NCI-H2227 (cell line): Measurements from ENCODE around the gene HSPA1B.
"Not testable (repeated sequence)": the region's sequence is repeated elsewhere in the genome, so short reads cannot be mapped to it uniquely, and the experiment has no call there.

Experiments used
- DNase-seq: peaks from one replicate; lab custom pipeline; 2025; ENCODE audit not compliant: unreplicated experiment; lab: John Stamatoyannopoulos, UW

The HSPA1B gene

DNA sequence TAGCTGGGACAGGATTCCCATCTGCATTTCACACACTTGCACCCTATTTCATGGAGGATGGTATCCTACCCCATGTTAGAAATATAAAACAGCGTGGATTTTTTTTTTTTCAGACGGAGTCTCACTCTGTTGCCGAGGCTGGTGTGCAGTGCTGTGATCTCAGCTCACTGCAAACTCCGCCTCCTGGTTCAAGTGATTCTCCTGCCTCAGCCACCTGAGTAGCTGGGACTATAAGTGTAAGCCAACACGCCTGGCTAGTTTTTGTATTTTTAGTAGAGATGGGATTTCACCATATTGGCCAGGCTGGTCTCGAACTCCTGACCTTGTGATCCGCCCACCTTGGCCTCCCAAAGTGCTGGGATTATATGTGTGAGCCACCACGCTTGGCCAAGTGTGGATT lies 30.2 kb downstream of the HSPA1B start:
- DNase-seq, result not testable (repeated sequence)

DNA sequence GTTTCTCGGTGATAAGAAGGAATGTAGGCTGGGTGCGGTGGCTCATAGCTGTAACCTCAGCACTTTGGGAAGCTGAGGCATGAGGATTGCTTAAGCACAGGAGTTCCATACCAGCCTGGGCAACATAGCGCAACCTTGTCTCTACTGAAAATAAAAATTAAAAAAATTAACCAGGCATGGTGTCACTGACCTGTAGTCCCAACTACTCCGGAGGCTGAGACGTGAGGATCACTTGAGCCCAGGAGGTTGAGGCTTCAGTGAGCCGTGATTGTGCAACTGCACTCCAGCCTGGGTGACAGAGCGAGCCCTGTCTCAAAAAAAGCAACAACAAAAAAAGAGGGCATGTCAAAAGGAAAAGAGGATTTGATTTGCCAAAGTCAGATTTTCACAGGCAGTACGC lies 31.2 kb downstream of the HSPA1B start:
- DNase-seq, result no peak

DNA sequence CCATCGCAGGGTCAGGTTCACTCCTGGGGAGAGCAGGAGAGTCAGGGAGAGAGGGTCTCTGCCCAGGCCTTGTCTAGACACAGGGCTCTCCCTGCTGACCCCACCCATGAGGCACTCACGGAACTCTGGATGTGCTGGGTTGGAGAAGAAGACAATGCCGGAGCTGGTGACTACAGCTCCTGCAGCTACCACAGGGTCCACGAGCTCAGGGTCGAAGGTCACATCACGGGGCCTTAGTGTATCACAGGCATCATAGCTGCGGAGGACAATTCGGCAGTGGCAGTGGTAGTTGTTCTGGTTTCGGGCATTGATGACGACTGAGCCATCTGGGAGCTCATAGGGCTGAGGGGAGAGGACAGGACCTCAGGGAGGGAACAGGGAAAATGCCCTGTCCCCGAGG lies 32.4 kb downstream of the HSPA1B start:
- no peak for DNase-seq

DNA sequence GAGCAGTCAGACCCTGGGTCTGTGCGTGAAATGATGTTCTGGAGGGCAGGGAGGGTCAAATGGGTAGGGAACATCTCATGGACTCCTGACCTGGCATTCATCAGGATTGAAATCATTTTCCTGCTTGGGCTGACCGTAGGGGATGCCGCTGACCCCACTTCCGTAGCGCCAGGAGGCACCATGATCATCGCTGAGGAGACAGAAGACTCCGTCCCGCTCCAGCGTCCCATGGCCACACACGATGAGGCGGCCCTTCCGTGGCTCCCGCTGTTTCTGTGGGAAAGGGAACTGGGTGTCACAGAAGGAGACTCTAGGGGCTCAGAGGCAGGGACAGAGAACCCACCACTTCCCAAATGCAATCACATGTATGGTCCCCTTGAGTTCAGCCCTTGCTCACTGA lies 32.8 kb downstream of the HSPA1B start:
- no peak for DNase-seq

DNA sequence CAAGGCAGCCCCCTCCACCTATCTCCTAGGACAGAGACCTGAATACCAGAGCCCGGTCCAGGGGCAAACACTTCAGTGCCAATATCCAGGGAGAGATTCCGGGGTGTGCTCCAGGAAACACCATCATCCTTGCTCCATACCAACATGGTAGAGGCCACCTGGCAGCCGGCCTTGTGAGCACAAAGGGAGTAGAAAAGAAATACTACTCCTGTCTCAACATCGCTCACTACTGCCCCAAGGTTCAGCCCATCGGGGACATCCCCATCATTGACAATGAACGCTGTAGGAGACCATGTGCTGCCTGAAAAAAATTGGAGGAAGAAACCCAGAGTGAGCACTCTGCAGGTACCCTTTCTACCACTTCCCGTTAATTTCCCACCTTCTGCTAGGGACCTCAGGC lies 33.6 kb downstream of the HSPA1B start:
- DNase-seq, result no peak

DNA sequence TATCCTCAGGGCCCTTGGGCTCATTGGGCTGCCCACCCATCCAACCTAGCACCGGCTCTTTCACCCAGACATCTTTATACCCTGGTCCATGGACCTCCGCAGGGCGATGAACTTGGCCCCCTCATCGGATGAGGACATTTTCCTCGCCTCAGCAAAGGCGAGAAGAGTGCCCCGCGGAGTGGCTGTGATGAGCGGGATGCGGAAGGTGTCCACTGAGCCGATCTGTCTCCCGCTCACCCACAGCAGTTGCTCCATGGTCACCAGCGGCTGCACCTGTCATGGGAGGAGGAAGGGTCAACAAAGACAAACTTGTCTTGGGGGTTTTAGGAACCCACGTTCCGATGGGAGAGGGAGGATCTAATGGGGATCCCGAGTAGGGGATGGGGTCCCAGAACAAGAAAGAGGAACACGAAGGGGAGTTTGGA lies 34.4 kb downstream of the HSPA1B start:
- DNase-seq, result no peak

DNA sequence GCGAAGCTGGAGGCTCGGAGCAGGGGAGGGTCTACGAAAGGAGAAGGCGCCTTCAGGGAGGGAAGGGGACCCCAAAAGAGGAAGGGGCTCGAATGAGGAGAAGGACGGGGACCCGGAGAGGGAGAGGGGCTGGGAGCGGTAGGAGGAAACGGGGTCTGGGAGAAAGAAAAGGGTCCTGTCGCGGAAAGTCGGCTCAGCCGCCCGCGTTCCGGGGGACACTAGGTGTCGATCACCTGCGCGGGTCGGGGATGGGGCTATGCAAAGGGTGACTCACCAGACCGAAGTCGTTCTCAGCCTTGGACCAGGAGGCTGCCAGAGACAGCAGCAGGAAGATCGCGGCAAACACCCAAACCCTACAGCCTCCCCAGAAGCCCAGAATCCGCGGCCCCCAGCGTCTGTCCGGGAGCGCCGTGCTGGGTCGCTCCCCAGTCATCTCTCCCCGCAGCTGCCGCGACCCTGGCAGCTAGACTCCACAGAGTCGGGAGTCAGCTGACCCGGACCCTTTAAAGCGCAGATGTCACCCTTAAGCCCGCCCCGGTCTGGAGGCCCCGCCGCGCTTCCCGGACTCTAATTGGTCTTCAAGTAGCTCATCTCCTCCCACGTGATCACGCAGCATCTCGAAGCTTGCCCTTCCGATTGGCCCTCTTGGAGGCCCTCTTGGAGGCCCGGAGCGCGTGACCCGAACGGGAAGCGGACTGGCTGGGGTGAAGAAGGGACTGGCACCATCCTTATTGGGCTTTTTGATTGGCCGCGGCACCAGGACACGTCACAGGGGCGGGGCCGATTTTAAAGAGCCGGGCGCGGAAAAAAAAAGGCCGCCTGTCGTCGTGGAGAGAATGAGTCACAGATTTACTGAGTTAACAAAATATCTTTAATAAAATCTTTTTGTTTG lies 35.1 kb downstream of the HSPA1B start, which contains the start of gene NEU1:
NEU1 (minus strand) TSS at position 478 of the 892 bp plus-strand sequence; CDS start at position 433, 45 bp downstream.
- DNase-seq, result peak; percentile 100

DNA sequence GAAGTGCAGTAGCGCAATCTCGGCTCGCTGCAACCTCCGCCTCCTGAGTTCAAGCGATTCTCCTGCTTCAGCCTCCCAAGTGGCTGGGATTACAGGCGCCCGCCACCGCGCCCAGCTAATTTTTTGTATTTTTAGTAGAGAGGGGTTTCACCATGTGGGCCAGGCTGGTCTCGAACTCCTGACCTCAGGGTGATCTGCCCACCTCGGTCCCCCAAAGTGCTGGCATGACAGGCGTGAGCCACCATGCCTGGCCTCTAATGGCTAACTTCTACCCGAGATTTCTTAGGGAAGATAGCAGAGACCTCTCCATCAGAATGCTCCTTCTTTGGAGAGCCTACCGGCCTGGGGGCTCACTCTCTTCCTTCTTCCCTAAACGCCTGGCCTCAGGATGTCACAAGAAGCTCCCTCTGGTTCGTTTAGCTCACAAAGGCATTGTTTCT lies 36.6 kb downstream of the HSPA1B start:
- not testable (repeated sequence) for DNase-seq

DNA sequence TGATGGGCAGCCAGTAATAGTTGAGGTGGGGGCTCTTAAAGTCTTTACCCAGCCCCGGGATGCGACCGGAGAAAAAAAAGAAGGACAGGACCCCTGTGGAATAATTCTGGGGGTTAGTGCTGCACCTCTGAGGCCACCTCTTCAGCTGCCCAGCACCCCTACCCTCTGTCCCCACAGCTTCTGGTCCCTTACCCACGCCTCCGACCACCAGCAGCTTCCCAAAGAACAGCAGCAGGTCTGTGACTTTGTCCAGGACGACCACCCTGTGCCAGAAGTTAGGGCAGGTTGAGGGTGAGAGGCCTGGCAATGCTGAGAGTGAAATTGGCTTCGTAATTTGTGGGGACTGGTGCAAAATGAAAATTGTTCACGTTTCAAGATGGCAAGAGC lies 37.3 kb downstream of the HSPA1B start:
- no peak for DNase-seq

DNA sequence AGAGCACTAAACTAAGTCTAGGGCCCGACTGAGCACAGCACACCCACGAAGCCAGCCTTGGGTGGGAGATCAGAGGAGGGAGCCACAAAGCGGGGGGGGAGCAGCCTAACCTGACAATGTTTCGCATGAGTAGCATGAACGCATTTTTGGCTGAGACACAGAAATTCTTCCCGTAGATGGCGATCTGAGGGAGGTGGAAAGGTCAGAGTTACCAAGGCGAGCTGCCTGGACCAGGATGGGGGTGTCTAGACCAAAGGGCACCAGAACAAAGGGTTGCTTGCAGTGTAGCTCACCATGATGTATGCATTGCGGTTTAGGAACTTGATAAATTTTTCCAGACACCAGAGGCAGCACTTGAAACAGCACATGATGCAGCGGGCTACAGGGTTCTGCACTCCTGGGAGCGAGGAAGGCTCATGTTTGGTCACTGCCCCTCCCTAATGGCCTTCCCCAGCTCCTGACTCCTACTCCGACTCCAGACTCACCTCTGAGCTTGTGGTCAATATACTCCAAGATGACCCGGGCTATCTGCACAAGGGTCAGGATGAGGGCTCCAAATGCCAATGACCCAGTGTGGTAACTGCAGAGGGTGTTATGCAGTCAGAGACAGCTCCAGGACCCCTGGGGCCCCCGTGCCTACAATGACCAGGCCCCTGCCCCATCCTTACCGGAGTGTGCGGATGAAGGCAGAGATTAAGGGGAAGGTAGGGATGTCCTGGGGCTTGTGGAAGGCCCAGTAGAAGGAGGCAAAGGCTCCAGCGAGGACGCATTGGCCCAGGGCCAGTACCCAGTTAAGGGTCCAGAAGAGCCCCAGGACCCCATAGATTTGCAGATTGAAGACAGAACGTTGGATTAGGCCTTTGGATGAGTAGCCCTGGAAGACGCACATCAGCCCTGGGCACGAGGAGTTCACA lies 37.9 kb downstream of the HSPA1B start:
- DNase-seq, result no peak

DNA sequence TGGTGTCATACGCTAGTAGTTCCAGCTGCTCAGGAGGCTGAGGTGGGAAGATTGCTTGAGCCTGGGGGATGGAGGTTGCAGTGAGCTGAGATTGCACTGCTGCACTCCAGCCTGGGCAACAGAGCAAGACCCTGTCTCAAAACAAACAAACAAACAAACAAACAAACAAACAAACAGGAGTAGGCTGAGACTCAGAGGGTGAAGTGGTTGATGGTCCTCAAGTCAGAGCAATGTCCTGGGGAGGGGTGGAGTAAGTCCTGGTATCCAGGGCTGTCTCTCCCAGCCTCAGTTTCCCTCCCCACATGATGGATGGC lies 41.1 kb downstream of the HSPA1B start:
- DNase-seq, result not testable (repeated sequence)

DNA sequence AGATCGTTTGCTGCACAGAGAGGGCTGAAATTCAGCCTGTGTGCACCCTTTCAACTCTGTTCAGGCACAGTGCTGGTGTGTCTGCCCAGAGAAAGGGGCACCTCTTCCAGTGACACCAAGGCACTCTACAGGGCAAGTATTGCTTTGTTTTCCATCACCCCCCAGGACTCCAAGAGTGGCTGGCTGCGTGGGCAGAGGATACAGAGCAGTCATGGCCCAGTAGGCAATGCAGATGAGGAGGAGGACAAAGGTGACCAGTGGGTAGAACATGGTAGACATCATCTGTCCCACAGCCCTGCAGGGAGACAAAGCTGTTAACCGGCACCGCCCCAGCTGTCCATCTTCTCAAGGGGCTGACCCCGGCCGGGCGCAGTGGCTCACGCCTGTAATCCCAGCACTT lies 41.8 kb downstream of the HSPA1B start:
- DNase-seq, result no peak

DNA sequence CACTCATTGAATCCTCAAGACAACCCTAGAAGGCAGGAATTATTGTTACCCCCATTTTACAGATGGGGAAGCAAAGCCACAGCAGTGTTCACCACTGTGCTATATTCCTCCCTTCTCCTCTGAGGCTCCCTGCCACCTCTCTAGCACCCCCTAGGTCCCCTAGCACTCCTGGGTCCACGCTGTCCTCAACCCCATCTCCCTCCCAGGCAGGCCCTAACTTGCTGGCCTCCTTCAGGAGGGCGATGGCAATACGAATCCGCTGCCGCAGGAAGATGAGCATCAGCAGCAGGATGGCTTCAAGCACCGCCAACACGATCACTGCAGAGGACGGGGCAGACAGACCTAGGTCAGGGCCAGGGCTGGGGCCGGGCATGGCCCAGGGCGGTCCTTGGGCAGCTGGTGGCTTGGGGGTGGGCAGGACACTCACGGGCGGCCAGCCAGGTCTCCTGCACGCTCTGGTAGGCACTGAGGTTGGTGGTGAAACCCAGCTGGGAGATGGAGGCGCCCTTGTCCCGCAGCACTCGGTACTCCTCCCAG lies 42.9 kb downstream of the HSPA1B start:
- no peak for DNase-seq

DNA sequence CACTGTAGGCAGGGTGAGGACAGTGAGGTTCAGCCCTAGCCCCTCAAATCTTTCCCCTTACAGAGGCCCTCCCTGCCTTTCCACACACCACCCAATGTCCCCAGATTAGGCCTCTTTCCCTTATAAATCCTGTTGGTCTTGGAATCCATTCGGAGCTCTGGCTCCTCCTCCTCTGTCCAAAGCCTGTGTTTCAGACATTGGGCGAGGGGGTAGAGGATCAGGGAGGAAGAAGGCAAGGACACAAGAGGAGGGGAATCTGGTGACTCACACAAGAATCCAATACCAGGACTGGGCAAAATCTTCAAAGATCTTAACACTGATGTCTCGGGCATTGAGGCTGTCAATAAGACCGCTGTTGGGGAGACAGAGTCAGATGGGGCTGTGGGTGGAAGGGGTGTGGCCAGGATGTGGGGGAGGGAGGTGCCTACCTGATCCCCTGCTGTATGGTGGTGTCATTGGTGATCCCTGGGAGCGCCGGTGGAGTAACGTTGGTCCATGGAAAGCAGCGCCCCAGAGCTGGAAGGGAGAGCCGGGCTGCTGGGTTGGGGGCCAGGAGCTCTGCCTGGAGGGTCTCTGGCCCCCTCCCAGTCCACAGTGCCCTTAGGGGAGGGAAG lies 43.6 kb downstream of the HSPA1B start:
- no peak for DNase-seq

DNA sequence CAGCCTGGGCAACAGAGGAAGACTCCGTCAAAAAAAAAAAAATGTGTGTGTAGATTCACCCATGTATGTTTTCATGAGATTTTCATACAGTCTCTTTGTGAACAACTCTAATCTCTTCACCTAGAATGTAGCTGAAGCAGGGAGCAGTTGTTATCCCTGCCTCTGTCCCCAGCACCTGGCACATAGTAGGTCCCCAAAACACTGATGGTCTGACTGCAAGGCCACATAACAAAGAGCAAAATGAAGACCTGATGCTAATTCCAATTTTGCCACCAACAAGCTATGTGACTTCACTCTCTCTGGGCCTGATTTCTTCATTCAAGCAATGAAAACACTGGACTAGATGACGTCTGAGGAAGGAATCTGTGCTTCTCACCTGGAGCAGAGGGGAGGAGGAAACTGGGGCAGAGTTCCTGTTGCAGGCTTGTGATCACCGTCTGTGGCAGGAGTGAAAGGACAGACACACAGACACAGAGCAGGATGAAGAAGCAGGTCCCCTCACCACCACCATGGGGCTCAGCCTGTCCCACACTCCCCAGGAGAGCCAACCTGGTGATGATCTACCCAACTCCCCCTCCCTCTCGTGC lies 46.6 kb downstream of the HSPA1B start:
- DNase-seq, result no peak

DNA sequence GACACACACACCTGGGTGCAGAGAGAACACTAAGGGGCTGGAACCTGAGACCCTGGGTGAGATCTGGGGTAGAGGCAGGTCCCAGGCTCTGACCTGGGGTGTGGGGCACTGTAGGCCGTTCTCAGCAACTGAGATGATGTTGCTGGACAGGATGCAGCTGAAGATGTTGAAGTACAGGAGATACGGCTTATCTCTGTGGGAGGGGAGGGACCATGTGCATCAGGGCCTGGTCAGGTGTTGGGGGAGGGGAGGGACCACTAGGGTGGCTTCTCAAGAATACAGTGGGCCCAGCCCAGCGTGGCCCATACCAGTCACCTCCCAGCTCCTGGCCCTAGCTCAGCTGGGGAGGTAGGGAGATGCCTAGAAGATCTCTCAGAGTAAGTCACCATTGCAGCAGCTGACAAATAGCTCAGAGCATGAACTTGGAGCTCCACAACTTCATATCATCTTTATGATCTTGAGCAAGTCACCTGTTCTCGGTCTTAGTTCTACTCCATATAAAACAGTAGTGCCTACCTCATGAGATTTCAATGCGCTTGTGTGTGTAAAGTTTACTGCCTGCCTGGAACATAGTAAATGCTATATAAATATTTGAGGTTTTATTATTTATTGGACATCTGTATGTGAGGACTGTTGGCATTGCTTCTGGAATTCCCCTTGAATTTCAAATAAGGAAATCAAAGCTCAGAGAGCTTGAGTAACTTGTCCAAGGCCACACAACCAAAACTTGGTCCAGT lies 47.5 kb downstream of the HSPA1B start:
- DNase-seq, result no peak

DNA sequence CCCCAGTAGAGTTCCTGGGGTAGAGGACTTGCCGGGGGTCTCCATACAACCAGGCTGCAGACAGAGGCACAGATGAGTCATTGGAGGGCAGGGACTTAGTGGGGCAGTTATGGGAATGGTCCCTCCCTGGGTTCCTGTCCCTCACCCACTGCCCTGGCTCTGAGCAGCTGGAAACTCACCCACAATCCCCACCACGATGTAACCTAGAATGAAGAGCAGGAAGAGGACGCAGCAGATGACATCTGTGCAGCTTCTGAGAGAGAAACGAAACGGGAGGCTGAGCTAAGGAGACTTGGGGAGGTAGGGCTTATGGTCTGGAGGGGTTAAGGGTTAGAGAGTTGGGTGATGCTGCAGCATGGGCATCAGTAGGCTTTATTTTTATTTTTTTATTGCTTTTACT lies 48.3 kb downstream of the HSPA1B start:
- no peak for DNase-seq

DNA sequence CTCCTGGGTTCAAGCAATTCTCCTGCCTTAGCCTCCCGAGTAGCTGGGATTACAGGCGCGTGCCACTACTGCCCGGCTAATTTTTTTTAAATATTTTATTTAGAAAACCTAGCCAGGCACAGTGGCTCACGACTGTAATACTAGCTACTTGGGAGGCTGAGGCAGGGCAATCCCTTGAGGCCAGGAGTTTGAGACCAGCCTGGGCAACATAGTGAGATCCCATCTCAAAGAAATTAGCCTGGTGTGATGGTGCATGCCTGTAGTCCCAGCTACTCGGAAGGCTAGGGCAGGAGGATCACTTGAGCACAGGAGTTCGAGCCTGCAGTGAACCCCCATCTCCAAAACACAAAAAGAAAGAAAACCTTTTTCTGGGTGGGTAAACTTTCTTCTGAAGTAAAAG lies 48.8 kb downstream of the HSPA1B start:
- no peak for DNase-seq

DNA sequence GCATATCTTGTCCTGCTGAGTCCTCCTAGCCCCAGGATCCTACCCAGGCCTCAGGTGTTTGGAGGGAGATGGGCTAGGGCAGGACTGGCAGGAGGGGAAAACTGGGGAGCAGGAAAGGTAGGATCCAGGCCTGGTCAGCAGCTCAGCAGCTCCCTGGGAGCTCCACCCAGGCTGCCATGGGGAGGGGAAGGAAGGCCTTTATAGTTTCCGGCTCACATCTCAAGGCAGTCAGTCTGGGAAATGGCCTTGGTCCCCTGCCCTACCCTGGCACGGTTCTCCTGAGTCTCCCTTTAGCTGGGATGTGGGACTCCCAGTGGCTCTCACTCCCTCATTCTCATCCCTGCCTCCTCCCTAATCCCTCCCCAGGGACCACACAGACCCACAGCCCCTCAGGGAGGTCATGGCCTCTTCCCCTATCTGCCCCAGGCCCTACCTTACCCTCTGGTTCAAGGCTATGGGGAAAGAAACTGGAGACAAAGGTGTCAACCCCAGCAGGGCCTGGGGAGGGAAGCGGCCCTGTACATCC lies 49.6 kb downstream of the HSPA1B start:
- no peak for DNase-seq

DNA sequence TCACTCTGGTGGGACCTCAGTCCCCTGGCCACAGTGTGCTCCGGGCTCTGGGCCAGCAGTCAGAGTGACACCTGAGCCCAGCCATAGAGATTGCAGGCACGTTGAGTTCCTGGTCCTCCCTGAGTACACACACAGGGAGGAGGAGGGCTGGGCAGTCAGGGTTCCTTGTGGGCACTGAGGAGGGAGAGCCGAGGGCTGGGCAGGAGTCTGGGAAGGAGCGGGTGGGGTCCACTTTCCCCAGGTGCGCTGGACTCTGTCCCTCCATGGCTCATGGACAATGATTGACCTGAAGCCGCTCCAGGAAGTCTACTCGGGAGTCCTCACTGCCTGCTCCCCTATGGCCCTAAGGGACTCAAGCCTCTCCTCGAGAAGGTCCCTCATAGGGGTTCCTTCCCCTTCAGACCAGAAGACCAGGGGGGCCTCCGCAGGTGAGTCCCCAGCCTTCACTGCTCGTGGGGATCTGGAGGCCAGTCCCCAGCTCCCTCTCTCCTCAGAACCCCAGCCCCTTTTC lies 50.2 kb downstream of the HSPA1B start:
- DNase-seq, result no peak
